ENCODE results near the gene ANKRD30A.

- TF ChIP-seq CTCF (IDR thresholded peaks at IDR 0.05 in 2 of 3, conservative IDR thresholded peaks at IDR 0.05 in 1 of 3; ENCODE audit: borderline replicate concordance in 1 of 3, insufficient read depth in 1 of 3, low read depth in 2 of 3, low read length in 2 of 3) (no peak), EZH2phosphoT487 (IDR thresholded peaks at IDR 0.05; ENCODE audit: borderline replicate concordance) (no peak), YY1 (IDR thresholded peaks at IDR 0.05; ENCODE audit: extremely low read depth, insufficient replicate concordance, low read depth, low read length) (no peak), POLR2A (IDR thresholded peaks at IDR 0.05; ENCODE audit: borderline replicate concordance, extremely low read depth, insufficient read depth, insufficient read length) (no peak), EZH2 (IDR thresholded peaks at IDR 0.05) (no peak), REST (IDR thresholded peaks at IDR 0.05; ENCODE audit: low read depth) (no peak), TCF7L2 (IDR thresholded peaks at IDR 0.05; ENCODE audit: borderline replicate concordance, extremely low read depth, insufficient read depth, insufficient read length) (no peak)
These were observed 254.6 kb downstream of the ANKRD30A start for GRCh38 chr10:37379991-37380390.
